Measurements from ENCODE around the gene PROM2.
A peak's percentile ranks its signal among the peaks of the same experiment; 100 is the strongest.

PROM2 gene

GRCh38 chr2:95311815-95312542 lies 37.7 kb downstream of the PROM2 start:
- in situ Hi-C loops (cut with HindIII; ENCODE audit: low pct_ligation_motif_present, low sequenced_read_pairs), result no loop called here
- Histone ChIP-seq H3K27ac (no peak overlapping the region), H3K27me3 (replicated peaks) (no peaks in the 10 kb centered on the region), H3K36me3 (replicated peaks) (no peaks in the 10 kb centered on the region), H3K4me3 (ENCODE audit: low read depth, low read length) (no peak overlapping the region)
- TF ChIP-seq, protein P1, sequence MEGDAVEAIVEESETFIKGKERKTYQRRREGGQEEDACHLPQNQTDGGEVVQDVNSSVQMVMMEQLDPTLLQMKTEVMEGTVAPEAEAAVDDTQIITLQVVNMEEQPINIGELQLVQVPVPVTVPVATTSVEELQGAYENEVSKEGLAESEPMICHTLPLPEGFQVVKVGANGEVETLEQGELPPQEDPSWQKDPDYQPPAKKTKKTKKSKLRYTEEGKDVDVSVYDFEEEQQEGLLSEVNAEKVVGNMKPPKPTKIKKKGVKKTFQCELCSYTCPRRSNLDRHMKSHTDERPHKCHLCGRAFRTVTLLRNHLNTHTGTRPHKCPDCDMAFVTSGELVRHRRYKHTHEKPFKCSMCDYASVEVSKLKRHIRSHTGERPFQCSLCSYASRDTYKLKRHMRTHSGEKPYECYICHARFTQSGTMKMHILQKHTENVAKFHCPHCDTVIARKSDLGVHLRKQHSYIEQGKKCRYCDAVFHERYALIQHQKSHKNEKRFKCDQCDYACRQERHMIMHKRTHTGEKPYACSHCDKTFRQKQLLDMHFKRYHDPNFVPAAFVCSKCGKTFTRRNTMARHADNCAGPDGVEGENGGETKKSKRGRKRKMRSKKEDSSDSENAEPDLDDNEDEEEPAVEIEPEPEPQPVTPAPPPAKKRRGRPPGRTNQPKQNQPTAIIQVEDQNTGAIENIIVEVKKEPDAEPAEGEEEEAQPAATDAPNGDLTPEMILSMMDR (IDR thresholded peaks at IDR 0.05; ENCODE audit: low read depth, low read length, missing control alignments), result no peak
- no peak for DNase-seq

DNA sequence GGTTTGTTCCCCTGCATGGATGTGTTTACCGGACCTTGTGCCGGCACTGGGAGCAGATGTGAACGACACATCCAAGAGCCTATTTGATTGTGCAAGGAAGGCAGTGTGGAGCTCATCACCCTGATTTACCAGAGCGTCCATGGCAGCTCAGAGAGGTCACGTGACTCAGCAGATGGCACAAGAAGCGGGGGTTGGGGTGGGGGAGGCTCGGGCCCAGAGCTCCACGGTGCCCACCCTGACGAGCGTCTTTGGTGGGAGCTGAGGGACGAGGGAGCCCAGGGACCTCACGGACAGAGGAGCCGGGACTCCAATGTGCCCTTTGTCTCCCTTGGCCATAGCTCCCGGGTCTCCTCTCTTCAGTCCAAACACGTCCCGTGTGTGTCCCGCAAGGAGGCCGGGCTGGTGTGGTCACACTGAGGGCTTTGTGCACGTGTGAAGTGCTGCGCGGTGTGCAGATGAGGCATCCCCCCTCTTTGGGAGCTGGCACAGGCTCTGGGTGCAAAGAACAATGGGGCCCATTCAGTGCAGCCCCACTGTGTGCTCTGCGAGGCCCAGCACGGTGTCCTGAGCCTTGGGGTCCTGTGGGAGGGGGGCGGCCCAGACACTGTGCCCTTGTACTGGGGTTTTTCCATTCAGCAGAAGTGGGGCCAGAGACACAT lies 38.4 kb downstream of the PROM2 start:
- H3K36me3 ChIP-seq (replicated peaks), result no peaks in the 10 kb centered on the region
- TF ChIP-seq, protein P1 (IDR thresholded peaks at IDR 0.05; ENCODE audit: low read depth, low read length, missing control alignments), result no peak
- in situ Hi-C loops (cut with HindIII; ENCODE audit: low pct_ligation_motif_present, low sequenced_read_pairs), result no loop called here
- no peak for DNase-seq
- H3K4me3 ChIP-seq (ENCODE audit: low read depth, low read length), result no peak overlapping the region
- H3K27me3 ChIP-seq (replicated peaks), result no peaks in the 10 kb centered on the region
- no peak overlapping the region for H3K27ac ChIP-seq

DNA sequence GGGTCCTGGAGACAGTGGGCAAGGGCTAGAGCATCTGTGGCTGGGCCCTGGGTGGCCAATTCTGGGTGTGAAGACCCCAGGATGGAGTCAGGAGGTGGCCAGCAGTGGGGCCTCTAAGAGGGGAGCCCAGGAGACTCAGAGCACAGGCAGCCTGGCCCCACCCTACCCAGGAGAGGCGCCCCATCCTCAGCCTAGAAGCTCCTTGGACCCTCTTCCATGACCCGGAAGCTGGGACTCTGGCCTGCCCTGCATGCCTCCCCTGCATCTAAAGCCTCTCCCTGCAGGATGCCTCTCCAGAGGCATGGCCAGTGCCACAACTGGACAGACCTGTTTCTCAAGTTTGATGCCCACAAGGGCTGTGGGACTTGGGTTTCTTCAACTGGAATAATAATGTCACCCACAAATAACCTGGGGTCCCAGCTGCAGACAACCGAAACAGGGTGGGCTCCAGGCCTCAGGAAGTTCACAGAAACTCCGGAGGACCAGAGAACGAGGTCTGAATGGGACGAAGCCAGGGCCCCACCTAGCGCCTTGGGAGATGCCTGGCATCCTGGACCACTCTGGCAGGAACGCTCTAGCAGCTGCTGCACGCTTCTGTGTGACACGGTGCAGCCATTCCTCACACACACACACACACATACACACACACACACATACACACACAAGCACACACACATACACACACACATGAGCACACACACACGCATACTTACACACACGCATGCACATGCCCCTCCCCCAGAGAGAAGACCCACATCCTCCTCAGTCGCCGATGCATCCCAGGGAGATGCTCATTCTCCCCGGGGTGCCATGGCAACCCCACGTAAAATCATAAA lies 39.3 kb downstream of the PROM2 start:
- no peak for DNase-seq
- Histone ChIP-seq H3K27ac (no peak overlapping the region), H3K4me3 (ENCODE audit: low read depth, low read length) (no peak overlapping the region), H3K36me3 (replicated peaks) (no peaks in the 10 kb centered on the region), H3K27me3 (replicated peaks) (no peaks in the 10 kb centered on the region)
- in situ Hi-C loops (cut with HindIII; ENCODE audit: low pct_ligation_motif_present, low sequenced_read_pairs), result no loop called here
- TF ChIP-seq, protein P1 (IDR thresholded peaks at IDR 0.05; ENCODE audit: low read depth, low read length, missing control alignments), result no peak

DNA sequence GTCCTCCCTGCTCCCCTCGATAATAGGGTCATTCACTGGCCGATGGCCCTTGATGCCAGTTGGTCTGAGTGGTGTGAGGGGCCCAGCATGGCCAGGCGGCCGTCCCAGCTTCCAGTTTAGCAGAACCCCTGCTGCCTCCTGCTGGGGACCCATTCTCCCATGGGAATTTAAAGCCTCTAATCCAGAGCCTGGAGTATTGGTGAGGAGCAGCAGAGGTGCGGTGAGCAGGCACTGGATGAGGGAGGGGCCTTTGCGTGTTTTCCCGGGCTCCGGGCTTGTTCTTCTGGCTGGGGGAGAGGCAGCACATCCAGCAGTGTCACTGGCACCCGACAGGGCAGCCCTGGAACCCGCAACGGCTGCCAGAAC lies 40.3 kb downstream of the PROM2 start:
- no peaks in the 10 kb centered on the region for H3K27me3 ChIP-seq (replicated peaks)
- H3K4me3 ChIP-seq (ENCODE audit: low read depth, low read length), result no peak overlapping the region
- no peak for DNase-seq
- H3K27ac ChIP-seq, result no peak overlapping the region
- TF ChIP-seq, protein P1 (IDR thresholded peaks at IDR 0.05; ENCODE audit: low read depth, low read length, missing control alignments), result no peak
- in situ Hi-C loops (cut with HindIII; ENCODE audit: low pct_ligation_motif_present, low sequenced_read_pairs), result no loop called here
- no peaks in the 10 kb centered on the region for H3K36me3 ChIP-seq (replicated peaks)

GRCh38 chr2:95314964-95315611 lies 40.8 kb downstream of the PROM2 start:
- H3K27ac ChIP-seq, result no peak overlapping the region
- H3K27me3 ChIP-seq (replicated peaks), result no peaks in the 10 kb centered on the region
- H3K36me3 ChIP-seq (replicated peaks), result no peaks in the 10 kb centered on the region
- in situ Hi-C loops (cut with HindIII; ENCODE audit: low pct_ligation_motif_present, low sequenced_read_pairs), result no loop called here
- TF ChIP-seq, protein P1 (IDR thresholded peaks at IDR 0.05; ENCODE audit: low read depth, low read length, missing control alignments), result peak; percentile 82
- no peak overlapping the region for H3K4me3 ChIP-seq (ENCODE audit: low read depth, low read length)
- peak; percentile 13 for DNase-seq
